Measurements from ENCODE around the gene IFT52.

Gene IFT52, protein sequence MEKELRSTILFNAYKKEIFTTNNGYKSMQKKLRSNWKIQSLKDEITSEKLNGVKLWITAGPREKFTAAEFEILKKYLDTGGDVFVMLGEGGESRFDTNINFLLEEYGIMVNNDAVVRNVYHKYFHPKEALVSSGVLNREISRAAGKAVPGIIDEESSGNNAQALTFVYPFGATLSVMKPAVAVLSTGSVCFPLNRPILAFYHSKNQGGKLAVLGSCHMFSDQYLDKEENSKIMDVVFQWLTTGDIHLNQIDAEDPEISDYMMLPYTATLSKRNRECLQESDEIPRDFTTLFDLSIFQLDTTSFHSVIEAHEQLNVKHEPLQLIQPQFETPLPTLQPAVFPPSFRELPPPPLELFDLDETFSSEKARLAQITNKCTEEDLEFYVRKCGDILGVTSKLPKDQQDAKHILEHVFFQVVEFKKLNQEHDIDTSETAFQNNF

DNA sequence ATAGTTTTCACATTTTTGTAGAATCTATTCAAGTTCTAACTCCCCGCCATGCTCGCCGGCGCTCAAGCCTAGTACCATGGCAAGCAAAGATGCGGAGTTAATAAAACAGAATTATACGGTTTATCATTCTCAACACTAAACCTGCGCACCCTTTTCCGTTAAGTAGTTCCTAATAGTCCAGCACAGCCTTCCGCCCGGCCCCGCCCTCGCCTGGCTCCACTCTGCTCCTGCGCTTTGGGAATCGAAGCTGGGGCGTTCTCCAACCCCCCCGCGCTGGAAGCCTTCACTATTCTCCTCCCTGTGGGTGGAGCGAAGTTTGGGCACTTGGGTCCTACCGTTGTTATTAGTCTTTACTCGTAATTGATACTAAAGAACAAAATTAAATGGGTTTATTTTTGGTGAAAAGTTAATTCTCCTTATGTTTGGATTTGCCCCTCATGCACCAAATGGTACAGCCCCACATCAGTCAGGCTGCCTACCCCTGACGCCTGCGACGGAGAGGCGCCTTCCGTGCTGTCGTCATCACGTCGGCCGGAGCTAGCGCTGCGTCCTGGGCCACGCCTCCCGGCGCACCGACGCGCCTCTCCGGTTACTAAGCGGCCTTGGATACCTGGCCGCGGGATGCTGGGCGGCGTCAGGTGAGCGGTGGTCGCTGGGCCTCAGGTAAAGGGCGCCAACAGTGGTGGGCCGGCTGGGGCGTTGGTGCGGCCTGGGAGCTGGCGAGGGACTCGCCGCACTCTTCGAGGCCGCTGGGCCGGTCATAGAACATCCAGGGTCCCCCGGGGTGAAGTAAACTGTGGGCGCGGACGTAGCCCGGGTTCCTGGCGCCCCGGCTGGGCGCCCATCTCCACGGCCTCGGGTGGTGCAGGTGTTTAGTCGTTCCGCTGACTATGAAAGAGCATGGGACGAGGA is at the start of gene IFT52:
Gene IFT52 (plus strand): TSS at position 546 of the 912 bp plus-strand sequence. CDS start 3,762 bp downstream, outside the sequence.
- FAIRE-seq, result no peak

DNA sequence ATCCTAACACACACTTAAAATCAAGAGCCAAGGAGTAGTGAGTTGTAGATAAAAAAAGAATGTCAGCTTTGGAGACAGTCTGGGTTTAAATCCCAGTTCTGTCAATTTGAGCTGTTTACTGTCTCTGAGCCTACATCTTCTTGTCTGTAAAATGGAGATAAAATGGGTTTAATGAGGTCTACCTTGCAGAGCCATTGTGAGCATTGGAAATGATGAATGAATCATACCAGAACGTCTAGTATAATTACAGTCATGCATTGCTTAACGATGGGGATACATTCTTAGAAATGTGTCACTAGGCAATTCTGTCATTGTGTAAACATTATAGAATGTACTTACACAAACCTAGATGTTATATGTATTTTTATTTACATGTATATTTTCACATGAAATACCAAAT is 49.5 kb upstream of the IFT52 start:
- FAIRE-seq, result no peak

DNA sequence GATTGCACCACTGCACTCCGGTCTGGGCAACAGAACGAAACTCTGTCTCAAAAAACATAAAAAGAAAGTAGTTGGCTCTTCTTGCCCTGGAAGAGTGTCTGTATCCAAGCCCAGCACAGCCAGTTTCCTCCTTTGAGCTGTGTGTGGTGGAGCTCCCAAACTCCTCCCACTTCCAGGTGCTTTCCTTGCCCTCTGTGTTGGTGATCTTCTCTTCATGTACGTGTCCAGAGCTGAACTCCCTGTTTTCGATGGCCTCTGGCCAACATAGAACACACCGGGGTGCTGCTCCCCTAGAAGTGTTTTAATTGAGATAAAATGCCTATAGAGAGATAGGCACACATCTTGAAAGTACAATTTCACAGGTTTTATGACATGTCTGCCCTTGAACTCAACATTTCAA is 48.6 kb upstream of the IFT52 start:
- no peak for FAIRE-seq

DNA sequence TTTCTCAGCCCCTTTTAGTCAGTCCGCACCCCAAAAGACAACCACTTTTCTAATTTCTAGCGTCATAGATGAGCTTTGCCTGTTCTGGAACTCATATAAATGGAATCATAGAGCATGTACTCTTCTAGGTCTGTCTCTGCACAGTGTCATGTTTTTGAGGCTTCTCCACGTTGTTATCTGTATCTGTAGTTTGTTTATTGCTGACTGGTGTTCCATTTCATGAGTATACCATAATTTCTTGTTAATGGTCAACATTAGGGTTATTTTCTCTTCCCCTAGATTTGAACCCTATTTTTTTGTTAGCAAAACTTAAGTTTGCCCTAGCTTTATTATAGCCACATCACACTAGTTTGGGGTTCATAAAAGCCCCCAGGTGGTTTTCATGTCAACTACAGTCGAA is 48.1 kb upstream of the IFT52 start:
- FAIRE-seq, result no peak

DNA sequence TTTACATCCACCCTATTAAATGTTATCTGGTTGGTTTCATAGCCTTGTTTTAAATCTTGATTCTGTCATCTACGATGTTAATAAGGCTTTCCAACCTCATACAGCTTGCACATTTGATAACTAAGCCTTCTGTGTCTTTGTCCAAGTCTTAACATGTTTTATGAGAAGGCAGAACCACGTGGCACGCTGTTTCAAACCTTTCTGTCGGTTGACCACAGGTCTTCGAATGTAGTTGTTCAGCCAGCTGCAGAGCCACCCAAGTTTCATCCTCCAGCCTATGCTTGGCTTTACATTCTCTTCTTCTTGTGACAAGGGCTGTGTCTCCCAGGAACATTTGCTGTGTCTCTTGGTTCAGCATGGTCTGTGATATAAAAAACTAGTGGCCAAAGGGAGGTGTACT is 47.6 kb upstream of the IFT52 start:
- FAIRE-seq, result no peak

DNA sequence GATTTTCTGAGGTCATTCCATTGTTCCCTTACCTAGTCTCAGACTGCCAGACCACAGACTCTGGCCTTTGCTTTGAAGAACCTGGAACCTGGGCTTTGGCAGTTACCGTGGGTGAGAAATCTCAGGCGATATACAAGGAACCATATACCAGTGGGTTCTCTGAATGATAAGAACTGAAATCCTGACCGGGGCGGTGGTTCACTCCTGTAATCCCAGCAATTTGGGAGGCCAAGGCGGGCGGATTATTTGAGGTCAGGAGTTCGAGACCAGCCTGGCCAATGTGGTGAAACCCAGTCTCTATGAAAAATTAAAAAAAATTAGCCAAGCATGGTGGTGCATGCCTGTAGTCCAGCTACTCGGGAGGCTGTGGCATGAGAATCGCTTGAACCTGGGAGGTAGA is 46.2 kb upstream of the IFT52 start:
- no peak for FAIRE-seq

DNA sequence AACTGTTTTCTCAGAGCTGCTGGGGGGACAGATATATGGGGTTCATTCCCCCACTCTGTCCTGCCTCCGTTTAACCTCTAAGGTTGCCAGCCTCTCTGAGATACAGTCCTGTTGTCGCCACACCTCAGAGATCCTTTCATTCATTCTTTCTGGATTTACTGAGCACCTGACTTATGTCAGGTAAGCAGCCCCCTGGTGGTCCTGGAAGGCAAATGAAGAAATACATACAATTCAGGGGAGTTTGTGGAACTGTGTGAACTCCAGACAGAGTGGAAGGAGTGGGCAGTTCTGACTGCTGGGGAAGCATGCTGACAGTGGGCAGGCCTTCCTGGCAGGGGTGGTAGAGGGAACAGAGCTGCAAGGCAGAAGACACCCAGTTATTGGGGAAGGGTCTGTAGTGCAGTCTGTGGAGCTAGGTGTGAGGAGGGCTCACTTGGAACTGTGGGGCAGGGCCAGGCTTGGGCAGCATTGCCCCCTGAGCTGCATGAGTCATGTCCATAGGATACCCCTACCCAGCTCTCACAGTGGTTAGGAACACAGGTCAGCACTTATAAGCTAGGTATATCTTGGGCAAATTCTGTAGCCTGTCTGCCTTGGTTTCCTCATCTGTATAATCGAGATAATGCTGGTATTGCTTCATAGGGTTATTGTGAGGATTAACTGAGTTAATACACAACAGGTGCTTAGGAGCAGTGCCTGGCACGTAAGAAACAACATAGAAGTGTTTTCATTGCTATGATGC is 44.7 kb upstream of the IFT52 start:
- no peak for FAIRE-seq

DNA sequence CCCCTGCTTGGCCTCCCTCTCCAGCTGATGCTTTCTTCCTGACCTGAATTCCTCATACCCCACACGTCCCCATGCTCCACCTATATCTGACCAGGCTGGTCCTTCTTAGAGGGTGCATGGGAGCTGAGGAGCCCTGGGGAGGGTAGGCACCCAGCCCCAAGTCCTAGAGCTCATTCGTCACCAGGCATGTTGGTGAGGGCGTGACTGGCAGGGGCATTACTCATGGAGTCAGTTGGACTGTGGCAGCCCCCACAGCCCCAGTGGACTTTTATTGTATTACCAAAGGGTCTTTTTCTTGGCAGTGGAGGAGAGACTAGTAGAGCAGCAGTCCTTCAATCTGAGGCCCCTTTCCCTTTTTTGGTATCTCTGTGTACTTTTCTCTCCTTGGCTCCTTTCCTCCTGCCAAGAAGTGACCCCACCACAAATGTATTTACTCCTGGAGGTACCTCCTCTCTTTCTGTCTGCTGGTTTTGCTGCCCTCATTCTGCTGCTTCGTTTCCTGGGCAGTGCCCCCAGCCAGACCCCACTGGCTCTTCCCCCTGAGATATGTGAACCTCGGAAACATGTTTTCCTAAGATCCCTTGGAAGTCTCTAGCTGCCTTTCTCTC is 42.4 kb upstream of the IFT52 start:
- FAIRE-seq, result no peak

DNA sequence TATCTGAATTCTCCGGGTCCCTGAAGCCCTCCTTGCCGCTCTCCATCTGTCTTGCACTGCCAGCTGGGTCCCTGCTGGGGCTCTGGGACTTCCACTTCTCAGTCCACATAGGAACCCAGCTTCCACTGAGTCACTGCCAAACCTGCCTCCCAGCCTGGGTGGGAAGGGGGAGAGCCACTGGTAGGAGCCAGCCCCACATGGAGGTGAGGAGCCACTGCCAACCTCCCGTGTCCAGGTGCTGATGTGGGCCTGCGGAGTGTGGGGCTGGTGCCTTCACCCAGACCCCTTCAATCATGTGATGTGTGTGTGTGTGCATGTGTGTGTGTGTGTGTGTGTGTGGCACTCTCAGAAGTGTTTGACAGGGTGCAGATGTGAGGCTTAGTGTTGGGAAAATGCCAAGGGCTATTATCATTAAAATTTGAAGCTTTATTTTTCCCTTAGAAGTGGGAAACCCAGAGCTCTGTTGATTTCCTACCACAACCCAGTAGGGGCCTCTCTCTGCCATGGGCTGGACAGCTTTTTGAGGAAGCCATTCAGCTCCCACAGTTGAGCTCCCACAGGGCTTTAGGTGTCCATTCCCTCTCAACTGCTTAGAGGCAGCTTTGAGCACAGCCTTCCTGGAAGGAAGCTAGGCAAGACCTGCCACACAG is 41.2 kb upstream of the IFT52 start:
- FAIRE-seq, result no peak

DNA sequence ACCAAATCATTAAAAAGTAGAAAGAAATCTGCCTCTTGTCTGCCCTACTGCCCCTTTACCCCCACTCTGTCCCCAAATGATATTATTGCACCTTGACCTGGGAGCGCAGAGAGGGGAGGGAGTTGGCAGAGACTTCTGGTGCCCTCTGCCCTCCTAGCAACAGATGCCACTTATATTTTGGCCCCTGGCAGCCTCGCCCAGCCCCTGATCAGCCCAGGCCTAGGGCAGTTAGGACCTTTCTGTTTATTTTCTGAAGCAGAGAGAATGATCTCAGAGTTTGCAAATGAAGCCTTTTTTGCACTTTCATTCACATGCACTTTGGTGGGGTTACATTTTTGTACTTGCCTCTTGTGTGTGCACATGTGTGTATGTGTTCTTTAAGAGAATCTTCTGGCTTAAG is 40.3 kb upstream of the IFT52 start:
- no peak for FAIRE-seq

DNA sequence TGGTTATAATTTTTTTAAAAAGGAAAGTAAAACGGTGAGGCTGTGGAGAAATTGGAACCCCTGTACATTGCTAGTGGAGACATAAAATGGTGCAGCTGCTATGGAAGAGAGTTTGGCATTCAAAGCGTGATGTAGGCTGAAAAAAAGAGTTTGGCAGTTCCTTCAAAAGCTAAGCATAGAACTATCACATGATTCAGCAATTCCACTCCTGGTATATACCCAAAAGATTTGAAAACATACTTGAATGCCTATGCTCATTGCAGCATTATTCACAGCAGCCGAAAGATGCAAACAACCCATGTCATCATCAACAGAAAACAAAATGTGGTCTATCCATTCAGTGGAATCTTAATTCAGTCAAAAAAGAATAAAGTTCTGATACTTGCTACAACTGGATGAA is 36.4 kb upstream of the IFT52 start:
- FAIRE-seq, result no peak

DNA sequence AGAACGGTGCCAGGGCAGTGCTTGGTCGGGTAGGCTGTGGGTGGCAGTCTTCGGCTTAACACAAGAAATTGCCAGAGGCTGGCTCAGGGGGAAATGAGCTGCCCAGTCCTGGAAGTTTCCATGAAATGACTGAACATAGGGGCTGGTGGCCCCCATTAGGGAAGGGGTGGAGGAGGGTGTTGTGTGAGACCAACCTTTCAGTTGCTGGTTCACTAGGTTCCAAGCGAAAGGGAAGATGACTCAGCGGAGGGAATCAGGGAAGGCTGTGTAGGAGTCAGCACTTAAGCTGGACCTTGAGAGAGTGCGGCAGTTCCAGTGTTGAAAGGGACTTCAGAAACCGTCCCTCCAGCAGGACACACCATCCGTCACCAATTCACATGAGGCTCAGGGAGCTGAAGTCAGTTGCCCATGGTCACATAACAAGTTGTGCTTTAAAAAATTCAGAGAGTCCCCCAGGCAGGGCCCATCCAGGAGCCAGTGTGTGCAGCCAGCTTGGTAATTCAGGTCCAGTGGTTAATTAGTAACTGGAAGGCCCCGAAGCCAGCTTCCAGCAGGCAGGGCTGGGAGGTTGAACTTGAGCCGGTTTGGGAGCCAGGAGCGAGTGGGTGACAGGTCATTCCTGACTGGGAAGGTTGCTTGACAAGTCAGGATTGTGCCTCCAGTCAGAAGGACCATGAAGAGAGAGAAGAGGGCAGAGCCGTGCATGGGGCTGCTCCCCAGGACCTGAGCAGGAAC is 32.2 kb upstream of the IFT52 start, which contains the start of gene SGK2:
Gene SGK2 (plus strand): TSS at position 616 of the 735 bp plus-strand sequence. CDS start 7,469 bp downstream, outside the sequence.
- FAIRE-seq, result peak; percentile 53

DNA sequence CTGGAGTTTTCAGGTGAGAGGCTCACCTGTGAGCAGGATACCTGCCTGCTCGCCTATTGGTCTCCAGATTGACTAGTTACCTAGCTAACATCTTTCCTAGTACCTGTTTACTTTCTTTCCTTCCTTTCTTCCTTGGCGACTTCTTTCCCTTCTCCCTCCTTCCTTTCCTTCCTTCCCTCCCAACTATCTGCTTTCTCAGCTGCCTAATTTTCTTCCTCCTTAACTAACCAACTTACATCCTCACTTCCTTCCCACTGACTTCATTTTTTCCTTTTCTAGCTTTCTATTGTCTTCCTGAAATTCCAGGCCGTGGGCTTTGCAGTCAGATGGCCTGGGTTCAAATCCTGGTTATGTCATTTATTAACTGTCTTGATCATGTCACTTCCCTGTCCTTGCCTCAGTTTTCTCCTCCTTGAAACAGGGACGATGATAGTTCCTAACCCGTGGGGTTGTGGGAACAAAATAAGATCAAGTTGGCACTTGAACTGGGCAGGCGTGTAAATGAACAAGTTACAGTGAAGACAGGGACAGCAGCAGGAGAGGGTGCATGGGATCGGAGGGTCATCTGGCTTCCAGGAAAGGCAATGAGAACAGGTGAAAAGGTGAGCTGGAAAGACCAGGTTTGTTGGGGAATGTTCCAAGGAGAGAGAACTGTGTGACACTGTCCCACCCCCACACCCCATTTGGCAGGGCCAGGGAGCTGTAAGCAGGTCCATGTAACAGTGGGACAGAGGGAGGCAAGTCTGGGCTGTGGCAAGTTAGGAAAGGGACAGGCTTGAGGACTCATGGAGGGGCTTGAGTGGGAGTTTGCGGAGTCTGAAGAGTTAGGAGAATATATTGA is 31.4 kb upstream of the IFT52 start:
- FAIRE-seq, result no peak

DNA sequence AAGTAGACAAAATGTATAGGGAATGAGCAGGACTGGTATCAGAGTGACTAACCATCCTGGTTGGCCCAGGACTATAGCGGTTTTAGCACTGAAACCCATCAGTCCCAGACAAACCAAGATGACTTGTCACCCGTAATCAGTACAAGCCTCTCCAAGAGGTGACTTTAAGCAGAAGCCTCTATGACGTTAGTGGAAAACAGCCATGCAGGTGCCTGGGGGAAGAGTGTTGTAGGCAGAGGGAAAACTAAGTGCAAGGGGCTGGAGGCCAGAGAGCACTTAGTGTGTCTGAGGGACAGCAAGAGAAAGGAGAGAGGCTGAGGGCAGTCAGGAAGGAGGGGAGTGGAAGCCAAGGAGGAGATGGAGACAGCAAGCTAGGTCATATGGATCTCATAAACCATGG is 29.8 kb upstream of the IFT52 start:
- FAIRE-seq, result no peak

DNA sequence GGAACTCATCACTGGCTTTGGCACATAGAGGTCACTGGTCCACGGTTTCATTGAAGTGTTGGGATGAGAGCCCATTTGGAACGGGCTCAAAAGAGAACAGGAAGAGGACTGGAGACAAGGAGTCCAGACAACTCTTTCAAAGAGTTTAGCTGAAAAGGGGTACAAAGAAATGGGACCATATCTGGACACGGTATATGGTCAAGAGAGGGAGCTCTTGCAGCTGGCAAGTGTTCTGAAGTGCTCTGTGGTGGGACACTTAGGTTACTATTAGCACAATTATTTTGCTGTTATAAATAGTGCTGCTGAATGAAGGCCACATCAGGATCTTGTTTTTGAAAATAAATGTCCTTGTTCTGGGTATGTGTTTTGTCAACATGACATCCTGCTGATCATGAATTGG is 27.3 kb upstream of the IFT52 start:
- no peak for FAIRE-seq

DNA sequence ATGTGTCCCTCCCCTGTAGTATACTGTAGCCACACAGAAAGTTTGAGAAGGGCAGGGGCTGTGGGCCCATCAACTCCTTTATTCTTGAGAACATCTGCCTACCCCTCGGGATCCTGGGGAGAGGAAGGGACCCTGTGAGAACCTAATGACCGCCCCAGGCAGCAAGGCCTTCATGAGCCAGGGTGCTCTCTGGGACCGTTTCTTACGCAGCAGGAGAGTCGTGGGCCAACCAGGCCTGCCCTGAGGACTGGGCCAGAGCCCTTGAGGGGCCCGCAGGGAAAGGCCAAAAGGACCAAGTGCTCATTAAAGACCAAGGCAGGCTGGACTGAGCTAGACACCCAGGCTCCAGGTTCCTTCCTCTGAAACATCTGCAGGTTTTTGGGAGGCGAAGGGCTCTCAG is 26.7 kb upstream of the IFT52 start:
- no peak for FAIRE-seq

DNA sequence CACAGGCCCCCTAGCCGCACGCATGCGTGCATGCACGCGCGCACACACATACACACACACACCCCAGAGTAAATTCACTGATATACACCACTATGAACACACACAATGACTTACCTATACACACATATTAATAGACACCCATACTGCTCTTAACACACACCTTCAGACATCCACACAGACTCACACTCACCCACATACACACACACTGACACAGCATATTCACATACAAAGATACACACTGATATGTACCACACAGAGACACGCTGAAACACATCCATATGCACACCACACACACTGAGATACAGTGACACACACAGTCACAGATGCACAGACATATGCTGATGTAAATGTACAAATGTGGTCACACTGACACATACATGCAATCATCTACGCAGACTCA is 26.3 kb upstream of the IFT52 start:
- no peak for FAIRE-seq

DNA sequence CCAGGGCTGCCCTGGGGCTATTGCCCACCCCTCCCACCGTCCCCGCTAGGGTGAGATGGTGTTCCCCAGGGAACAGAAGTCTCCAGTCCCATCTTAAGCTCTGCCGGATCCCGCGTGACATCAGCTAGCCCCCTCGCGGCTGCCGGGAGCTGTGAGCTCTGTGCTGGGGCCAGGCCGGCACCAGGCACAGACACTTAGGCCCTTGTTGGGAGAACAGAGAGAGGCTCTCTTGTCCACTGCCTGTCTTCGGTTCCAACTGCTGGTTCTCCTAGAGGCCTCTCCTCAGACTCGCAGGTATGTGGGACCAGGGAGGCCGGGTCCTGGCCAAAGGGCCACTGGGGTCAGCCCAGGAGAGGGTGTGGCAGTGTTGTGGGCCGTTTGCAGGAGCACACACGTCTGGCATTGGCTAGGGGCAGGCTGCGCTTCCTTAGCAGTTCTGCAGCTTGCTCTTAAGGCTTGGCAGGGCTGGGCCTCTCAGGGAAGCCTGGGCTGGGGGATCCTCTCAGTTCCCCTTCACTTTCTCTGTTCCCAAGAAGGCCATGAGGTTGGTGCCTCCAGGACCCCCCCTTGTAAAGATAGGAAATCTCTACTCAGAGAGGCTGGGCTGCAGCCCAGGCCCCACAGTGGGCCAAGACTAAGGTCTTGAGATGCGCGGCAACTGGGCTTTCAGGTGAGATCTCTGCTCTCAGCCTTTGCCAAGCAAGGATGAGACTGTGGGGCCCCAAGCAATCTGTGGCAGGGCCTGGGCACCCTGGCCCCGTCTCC is 25.6 kb upstream of the IFT52 start:
- FAIRE-seq, result no peak

DNA sequence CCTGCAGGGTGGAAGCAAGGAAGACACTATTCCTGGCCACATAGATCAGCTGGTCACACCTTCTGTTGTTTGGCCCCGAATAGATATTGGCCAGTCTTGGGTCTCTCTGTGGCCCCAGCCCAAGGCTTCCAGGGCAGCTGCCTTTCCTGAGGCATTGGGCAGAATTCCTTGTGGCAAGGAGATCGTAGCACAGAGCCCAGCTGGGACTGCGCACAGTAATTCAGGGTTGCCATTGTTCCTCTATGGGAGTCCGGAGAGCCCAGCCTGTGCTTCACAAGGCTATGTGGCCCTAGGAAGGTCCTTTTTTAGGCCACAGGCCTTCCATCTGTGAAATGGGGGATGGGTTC is 25.0 kb upstream of the IFT52 start:
- no peak for FAIRE-seq

DNA sequence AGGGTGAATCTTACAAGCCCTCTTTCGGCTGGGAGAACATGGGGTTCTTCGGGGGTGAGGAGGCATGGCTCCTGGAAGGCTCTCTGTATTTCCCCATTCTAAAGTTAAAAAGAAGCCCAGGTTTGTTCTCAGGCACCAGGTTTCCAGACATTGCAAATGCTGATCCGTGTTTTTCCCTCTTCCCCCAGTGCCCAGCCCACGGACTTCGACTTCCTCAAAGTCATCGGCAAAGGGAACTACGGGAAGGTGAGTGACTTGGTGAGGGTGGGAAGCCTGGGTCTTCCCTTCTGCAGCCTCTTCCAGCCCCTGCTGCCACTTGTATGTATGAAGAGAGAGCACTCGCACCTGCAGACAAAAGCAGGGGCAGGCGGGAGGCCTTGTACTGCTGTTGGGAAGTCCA is 23.3 kb upstream of the IFT52 start:
- FAIRE-seq, result no peak
